ENCODE data around the gene FRS3.
"Not testable (repeated sequence)": the region's sequence is repeated elsewhere in the genome, so short reads cannot be mapped to it uniquely, and the experiment has no call there.

Gene FRS3

GRCh38 chr6:41779788-41780550 is at the start of gene FRS3:
Gene FRS3 (minus strand): TSS chr6:41779900. CDS start chr6:41776987, 2,913 bp downstream.
- peak; percentile 92 for DNase-seq (ENCODE audit: low read depth)

GRCh38 chr6:41826343-41827022 is 46.8 kb upstream of the FRS3 start:
- no peak for DNase-seq (ENCODE audit: low read depth)

GRCh38 chr6:41824571-41825569 is 45.2 kb upstream of the FRS3 start:
- DNase-seq (ENCODE audit: low read depth), result no peak

GRCh38 chr6:41823178-41823577 is 43.5 kb upstream of the FRS3 start:
- DNase-seq (ENCODE audit: low read depth), result no peak

GRCh38 chr6:41822021-41822420 is 42.3 kb upstream of the FRS3 start:
- DNase-seq (ENCODE audit: low read depth), result no peak

GRCh38 chr6:41821266-41821665 is 41.6 kb upstream of the FRS3 start:
- DNase-seq (ENCODE audit: low read depth), result no peak

- no peak for DNase-seq (ENCODE audit: low read depth)
Measured at GRCh38 chr6:41818271-41819054, 38.8 kb upstream of the FRS3 start.

GRCh38 chr6:41815587-41815986 is 35.9 kb upstream of the FRS3 start:
- DNase-seq (ENCODE audit: low read depth), result no peak

GRCh38 chr6:41814629-41815028 is 34.9 kb upstream of the FRS3 start:
- DNase-seq (ENCODE audit: low read depth), result no peak

GRCh38 chr6:41813956-41814355 is 34.3 kb upstream of the FRS3 start:
- DNase-seq (ENCODE audit: low read depth), result no peak

- DNase-seq (ENCODE audit: low read depth), result no peak
Measured at GRCh38 chr6:41813469-41813868, 33.8 kb upstream of the FRS3 start.

- not testable (repeated sequence) for DNase-seq (ENCODE audit: low read depth)
Measured at GRCh38 chr6:41811946-41812345, 32.2 kb upstream of the FRS3 start.

- DNase-seq (ENCODE audit: low read depth), result no peak
Measured at GRCh38 chr6:41811095-41811494, 31.4 kb upstream of the FRS3 start.

- DNase-seq (ENCODE audit: low read depth), result no peak
Measured at GRCh38 chr6:41805830-41806774, 26.4 kb upstream of the FRS3 start.

GRCh38 chr6:41801380-41801779 is 21.7 kb upstream of the FRS3 start:
- DNase-seq (ENCODE audit: low read depth), result peak; percentile 16

GRCh38 chr6:41799559-41799911 is 19.8 kb upstream of the FRS3 start:
- no peak for DNase-seq (ENCODE audit: low read depth)

GRCh38 chr6:41798901-41799558 is 19.3 kb upstream of the FRS3 start:
- DNase-seq (ENCODE audit: low read depth), result no peak

GRCh38 chr6:41796474-41796873 is 16.8 kb upstream of the FRS3 start:
- DNase-seq (ENCODE audit: low read depth), result no peak

- DNase-seq (ENCODE audit: low read depth), result no peak
Measured at GRCh38 chr6:41791984-41792383, 12.3 kb upstream of the FRS3 start.

GRCh38 chr6:41791305-41791704 is 11.6 kb upstream of the FRS3 start:
- no peak for DNase-seq (ENCODE audit: low read depth)
